HG03354 (cell line): ENCODE results near the gene IGF2.

Experiments used
- ATAC-seq: cut with Tn5 transposase; IDR thresholded peaks from one replicate; pipeline ENCODE4 v1.9.1; 2021; ENCODE audit warnings: mild to moderate bottlenecking; ENCODE audit not compliant: unreplicated experiment, poor library complexity, severe bottlenecking

The IGF2 gene

DNA sequence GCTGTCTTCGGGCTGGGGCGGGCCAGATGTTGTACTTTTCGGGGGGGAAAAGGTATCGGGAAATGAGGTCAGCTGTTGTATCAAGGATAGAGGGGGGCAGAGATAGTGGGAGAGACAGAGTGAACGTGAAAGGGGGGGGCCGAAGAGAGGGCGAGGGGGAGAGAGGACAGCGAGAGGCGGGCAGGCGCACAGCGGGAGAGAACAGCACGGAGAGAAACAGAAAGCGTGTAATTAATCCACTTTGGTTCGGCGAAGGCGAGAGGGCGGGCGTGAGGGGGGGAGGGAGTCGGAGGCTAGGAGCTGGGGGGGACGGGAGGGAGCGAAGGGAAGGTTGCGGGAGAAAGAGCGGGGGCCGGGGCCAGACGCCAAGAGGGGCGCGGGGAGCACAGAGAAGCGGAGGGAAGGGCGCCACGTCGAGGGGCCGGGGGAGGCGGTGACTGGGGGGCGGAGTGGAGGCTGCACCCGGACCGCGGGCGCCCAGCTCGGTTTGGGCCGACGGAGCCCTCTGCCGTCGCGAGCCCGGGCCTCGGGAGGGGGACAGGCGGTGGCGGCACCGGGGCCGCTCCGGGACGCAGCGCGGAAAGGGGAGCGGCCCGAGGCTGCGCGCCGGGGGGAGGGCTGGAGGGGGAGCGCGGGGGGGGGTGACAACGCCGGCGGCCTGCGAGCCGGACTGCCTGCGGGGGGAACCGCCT is 612 bp downstream of the IGF2 start:
- no peak for ATAC-seq

DNA sequence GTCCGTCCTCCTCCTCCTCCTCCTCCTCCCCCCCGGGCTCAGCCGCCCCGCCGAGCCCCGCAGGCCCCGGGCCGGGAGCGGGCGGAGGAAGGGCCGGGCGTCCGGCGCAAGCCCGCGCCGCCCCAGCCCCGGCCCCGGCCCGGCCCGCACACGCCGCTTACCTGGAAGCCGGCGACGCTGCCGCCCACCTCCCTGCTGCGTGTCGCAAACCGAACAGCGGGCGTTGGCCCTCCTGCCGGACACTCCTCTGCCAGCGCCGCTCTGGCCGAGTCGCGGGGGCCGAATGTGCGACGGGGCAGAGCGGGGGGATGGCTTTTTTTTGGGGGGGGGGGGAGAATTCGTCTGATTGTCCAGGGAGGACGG is 1.1 kb downstream of the IGF2 start:
- no peak for ATAC-seq

DNA sequence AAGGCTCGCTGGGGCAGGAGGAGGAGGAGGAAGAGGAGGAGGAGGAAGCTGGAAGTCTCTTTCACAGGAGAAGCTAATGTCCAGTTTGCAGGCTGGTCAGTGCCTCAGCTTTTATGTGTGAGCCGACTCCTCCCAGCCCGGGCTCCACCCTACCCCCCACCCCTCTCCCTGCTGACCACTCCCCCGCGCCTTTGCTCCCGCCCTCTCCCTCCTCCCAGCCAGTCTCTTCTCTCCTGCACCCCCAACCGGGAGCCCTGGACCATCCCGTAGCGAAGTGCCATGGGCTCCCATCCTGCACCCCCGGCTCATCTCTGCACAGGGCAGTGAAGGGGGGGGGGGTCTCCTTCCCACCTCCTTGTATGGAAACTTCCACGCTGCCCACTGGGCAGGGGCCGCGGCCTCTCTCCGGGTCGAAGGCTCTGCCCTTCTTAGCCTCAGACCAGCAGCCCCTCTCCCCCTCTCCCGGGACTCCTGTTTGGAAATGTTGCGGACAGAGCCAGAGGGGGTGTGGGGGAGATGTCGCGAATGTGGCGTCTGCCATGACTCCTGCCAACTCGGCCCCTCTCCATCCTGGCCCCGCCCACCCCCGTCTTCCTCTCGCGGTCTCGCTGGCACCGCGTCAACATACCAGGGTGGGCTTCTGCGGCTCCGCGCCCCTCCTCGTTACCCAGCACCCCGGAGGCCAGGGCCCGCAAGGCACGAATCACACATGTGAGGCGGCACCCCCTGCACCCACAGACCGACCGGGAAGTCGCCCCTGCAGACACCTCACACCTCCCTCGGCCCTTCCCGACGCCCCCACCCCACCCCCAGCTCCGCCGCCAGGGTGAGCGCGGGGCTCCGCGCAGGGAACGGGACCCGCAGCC is 1.8 kb downstream of the IGF2 start:
- ATAC-seq: no peak

DNA sequence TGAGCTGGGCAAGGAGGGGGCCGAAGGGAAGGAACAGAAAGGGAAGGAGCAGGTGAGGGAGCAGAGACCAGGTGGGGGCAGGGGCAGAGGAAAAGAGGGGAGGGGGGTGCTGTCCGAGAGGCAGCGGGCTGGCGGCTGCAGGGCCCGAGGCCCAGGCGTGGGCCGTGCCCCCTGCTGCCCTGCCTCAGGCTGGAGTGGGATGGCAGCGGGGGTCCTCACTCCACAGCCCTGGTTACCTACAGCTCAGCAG is 2.3 kb downstream of the IGF2 start:
- no peak for ATAC-seq

DNA sequence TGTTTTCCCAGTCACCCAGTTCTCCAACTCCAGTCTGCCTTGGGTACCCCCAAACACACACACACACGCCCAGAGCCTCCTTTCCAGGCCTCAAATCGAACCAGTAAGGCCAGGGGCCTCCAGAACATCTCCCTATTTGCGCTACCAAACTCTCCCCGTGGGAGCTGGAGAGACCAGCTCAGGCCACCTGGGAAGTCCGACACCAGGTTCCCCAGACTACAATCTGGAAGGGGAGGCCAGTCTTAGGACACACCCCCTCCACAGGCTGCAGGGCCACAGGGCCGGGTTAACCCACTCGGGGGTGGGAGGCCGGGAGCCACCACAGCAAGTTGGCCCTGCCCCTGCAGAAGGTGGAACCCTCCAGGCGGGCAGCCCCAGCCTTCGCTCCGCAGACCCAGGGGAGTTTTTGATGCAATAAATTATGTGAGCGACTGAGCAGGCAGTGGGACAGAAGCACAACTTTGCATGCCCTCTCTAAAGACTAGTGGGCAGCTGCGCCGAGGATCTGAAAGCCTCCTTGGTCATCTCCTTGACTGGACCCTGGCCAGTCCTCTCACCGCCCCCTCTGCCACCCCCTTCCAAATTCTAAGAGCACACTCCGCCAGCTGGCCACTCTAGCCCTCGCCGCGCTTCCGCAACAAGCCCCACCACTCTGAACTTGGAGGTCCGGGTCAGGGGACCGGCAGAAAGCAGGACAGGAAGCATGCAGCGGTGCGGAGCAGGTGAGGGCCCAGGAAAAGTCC is 2.8 kb downstream of the IGF2 start:
- no peak for ATAC-seq

DNA sequence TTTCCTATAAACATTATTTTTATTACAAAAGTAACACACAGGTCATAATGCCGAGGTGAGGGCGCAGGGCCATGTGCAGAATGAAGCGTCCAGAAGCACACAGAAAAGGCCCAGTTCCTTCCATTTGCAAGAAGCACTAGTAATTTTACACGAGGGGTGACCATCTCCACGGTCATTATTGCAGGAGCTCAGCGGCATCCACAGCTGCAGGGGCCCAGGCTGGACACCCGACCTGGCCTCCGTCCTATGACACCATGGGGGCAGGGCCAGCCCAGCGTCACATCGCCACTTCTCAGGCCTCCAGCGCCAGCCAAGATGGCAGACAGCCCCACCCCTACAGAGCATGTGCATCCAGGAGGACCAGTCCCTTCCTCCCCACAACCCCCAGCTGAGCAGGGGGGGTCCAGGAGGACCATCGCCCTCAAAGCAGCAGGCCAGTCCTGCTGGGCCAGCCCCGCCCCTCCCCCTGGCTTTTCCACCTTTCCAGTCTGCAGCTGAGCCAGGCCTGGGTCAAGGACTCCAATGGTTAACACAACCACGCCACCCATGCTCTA is 3.5 kb downstream of the IGF2 start:
- no peak for ATAC-seq

DNA sequence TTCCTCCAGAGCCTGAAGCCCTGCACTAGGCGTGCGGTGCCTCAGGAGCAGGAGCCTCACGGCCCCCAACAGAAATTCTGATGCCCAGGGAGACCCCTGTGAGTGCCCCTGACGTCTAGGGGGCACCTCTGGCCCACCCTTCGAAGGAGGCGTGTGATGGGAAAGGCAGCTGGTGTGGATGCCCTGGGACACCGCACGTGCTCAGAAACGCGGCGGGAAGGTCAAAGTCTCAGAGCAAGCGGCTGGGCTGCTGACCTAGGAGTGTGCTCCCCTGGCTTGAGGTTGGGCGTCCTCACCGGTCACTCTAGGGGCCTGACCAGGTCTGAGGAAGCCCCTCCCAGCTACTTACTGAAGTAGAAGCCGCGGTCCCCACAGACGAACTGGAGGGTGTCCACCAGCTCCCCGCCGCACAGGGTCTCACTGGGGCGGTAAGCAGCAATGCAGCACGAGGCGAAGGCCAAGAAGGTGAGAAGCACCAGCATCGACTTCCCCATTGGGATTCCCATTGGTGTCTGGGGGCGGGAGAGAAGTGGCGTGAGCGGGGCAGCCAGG is 4.1 kb downstream of the IGF2 start:
- ATAC-seq: no peak

DNA sequence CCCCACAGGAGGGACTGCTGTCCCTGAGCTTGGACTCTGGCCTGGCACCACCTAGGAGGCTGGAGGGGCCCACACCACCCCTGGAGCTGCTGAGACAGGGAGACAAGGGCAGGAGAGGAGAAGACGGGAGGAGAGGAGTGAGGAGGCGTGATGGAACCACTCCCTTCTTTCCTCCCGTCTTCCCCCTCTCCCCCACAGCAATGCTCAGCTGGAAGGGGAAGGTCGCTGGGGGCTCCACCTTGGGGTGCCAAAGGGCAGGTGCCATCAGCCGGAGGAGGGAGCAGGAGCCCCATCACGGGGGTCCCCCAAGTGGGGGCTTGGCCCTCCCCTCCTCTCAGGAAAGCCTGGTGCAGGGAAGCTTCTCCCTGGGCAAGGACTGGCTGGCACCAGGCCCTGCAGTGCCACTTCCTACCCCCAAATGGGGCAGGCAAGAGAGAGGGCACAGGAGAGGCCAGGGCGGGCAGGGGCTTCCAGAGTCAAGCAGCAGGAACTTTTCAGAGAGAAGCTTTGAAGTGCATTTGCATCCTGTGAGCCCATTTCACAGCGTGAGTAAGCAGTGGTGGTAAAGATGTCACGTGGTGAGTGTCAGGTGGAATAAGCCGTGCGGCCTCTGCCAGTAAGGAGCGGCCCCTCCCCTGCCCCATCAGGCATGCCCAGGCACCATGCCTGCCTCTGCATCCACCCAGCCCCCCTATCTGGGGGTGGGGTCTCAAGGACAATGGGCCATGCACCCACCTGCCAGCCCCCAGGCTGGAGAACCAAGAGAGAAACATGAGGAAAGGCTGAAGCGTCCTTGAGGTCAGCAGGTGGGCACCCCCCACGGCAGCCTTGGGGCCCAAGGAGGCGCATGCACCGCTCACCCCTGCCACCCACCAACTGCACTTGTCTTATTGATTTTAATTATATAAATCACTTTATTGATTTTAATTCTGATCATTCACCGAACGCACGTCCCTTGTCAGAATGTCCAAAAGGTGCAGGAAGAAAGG is 4.9 kb downstream of the IGF2 start:
- ATAC-seq: no peak

DNA sequence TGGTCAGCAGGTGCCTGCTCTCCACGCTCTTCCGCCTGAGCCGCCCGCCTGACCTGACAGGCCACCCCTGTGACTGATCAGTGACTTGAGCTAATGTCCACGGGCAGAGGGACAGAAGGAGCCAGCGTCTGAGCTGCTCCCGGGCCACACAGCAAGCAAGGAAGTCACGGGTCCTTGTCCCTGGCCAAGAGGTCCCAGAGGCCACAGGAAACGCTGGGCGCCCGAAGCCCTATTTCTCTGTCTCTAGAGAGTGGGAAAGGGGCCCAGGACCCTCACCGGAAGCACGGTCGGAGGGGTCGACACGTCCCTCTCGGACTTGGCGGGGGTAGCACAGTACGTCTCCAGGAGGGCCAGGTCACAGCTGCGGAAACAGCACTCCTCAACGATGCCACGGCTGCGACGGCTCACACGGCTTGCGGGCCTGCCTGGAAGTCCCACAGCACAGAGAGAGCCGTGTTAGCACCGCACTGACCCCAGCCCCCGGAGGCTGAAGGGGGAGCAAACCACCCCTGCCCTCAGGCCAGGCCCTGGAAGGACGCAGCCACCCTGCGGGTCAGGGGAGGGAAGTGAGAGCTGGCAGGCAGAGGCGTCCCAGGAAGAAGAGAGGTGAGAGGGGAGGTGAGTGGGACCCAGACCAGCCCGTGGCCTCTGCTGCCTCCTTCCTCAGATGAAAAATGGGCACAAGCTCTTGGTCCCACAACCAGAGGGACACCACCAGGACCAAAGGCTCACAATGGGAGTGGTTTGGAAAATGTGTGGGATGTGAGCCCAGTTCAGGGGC is 5.8 kb downstream of the IGF2 start:
- ATAC-seq: no peak

DNA sequence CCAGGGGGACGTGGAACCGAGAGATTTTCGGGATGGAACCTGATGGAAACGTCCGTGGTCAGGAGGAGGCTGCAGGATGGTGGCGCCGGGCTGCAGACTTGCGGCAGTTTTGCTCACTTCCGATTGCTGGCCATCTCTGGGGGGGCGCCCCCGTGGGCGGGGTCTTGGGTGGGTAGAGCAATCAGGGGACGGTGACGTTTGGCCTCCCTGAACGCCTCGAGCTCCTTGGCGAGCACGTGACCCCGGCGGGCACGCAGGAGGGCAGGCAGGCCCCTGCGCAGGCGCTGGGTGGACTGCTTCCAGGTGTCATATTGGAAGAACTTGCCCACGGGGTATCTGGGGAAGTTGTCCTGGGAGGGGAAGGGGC is 6.3 kb downstream of the IGF2 start:
- ATAC-seq: no peak

DNA sequence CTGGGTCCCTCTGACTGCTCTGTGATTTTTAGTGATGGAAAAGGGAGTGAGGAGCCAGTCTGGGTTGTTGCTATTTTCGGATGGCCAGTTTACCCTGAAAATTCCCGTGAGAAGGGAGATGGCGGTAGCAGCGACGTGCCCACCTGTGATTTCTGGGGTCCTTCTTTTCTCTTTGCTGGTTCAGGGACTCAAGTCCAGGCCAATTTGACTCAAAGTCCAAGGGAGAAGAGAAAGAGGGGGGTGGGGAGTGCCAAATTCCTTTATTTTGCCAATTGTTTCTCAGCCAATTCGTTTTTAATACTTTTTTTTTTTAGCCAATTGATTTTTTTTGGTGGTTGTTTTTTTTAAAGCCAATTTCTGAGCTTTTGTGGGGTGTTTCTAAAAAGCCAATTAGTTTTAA is 6.9 kb downstream of the IGF2 start:
- ATAC-seq: no peak

DNA sequence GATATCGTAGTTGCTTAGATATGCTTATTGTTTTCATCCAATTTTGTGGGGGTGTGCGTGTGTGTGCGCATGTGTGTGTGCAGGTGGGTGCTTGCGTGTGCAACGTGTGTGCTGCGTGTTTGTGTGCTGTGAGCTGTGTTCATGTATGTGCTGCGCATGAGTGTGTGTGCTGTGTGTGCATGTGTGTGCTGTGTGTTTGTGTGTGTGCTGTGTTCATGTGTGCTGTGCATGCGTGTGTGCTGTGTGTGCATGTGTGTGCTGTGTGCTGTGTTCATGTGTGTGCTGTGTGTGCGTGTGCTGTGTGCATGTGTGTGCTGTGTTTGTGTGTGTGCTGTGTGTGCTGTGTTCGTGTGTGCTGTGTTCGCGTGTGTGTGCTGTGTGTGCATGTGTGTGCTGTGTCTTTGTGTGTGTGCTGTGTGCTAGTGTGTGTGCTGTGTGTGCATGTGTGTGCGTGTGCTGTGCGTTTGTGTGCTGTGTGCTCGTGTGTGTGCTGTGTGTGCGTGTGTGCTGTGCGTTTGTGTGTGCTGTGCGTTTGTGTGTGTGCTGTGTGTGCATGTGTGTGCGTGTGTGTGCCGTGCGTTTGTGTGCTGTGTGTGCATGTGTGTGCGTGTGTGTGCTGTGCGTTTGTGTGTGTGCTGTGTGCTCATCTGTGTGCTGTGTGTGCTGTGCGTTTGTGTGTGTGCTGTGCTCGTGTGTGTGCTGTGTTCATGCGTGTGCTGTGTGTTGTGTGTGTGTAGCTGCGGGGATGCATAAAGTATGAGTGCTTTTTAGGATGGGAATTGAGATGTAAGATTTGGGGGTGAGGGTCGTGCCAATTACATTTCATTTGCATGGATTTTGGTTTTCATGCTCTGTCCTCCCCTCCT is 7.6 kb downstream of the IGF2 start:
- ATAC-seq: no peak

DNA sequence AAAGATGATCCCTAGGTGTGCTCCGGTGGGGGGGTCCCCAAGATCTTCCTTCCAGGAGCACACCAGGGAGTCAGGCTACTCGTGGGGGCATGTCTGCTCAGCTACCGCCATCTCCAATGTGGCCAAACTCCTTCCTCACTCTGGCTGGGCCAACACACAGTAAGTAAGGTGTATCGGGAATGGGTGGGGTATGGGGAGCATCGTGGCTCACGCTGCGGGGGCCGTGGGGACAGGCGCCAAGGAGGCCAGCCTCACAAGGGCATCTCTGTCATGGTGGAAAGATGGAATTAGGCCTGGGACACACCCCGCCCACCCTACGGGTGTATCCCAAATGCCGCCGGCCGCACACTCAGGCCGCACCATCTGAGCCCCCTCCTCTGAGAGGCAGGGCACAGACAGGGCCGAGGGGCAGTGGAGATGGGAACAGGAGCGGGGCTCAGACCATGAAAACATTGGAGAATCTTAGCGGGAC is 8.3 kb downstream of the IGF2 start:
- ATAC-seq: no peak

DNA sequence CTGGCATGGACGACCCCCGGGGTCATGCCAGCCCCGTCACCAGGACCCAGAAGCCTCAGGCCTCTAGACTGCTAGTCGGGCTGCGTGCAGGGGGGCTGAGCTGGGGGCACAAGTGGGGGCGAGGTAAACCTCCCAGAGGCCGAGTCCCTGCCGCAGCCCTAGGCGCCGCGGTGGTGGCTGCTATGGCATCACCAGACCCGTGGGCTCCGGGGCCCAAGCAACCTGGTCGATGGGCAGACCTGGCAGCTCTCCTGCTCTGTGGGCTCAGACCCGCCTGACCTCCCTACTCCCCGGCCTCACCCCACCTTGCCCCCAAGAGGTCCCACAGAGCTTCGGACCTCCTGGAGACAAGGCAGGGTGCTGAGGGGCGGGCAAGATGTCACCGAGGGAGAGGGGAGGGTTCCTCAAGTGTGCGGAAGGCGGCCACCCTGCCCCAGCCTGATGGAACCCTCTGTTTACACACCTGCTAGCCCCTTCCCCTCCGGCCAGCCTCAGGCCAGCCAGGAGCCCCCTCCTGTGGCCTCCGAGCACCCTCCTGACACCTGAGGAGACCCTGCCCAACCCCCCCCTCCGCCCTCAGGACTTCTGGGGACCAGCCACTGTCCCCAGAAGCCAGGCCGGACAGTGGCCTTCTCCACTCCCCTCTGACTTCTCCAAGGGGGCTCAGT is 9.4 kb downstream of the IGF2 start:
- no peak for ATAC-seq

DNA sequence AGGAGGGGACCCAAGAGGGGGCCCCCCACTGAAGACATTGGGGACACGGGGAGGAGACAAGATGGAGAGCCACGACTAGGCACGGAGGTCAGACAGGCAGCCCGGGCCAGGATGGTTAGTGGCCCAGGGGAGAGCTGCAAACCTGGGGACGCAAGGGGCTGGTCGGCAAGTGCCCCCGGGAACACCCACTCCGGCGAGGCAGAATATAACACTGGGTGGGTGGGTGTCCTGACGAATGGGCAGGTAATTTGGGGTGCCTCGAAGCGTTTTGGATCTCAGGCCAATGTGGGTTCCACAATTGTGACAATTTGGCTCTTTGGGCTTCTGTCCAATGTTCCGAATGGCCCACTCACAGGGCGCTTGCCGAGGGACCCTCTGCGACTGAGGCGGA is 9.9 kb downstream of the IGF2 start:
- no peak for ATAC-seq

DNA sequence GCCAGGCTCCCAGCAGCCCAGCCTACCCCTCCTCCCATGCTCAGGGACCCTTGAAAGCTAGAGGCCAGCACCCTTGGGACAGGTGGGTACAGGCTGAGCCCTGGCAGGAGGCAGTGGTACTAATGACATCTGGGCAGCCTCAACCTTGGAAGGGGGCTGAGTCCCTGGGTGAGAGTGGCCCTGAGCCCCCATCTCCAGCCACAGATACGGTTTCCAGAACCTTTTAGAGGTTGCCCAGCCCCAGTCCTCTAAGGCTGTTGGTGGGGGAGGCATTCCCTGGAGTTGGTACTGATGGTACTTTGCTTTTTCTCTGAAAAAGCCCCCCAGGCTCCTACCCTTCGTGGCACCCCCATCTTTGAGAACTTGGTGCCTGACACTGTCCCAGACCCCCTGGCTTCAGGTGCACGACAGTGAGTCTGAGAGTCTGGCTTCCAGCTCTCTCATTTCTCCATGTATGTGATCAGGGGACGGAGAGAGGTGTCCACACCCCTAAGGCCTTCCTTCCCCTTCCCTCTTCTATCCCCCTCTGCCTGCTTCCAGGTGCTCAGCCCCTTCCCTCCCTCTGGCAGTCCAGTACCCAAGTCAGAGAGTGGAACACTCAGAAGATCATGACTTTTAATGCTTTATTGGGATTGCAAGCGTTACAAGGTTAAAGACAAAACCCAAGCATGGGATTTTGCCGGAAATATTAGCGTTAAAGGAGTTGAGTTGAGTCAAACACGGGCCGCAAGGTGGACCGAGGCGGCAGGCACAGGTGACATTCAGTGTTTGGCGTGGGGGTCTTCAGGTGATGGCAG is 10.5 kb downstream of the IGF2 start:
- no peak for ATAC-seq
